ENCODE results near the gene SUPT6H. TPM values are rescaled to one million over a fixed set of nuclear protein-coding genes. Genes with fewer than 3 reads are reported as not detected.
"Not testable (repeated sequence)": the region's sequence is repeated elsewhere in the genome, so short reads cannot be mapped to it uniquely, and the experiment has no call there.

The SUPT6H gene
- polyA plus RNA-seq, 6 donors from 2014 or later, result 4.6 to 19.5 (median 7.4) TPM

GRCh38 chr17:28634206-28634865 is 27.7 kb upstream of the SUPT6H start:
- Mint-ChIP-seq H3K27me3 (no peaks in the 10 kb centered on the region), H3K4me3 (no peak overlapping the region), H3K27ac (no peak overlapping the region), H3K4me1 (peaks cover 15 to 17% (median 17%) of the 10 kb centered on the region in 3 donors), H3K36me3 (peaks cover 33 to 56% of the 10 kb centered on the region in 2 donors), H3K9me3 (no peaks in the 10 kb centered on the region)
- DNase-seq (no peak), ATAC-seq (ENCODE audit: low read depth in 2 of 2) (no peak)

GRCh38 chr17:28635506-28635905 is 26.5 kb upstream of the SUPT6H start:
- Mint-ChIP-seq H3K9me3 (no peaks in the 10 kb centered on the region), H3K27me3 (no peaks in the 10 kb centered on the region), H3K4me3 (no peak overlapping the region), H3K36me3 (peaks cover 38 to 65% of the 10 kb centered on the region in 2 donors), H3K27ac (no peak overlapping the region), H3K4me1 (peaks cover 17 to 20% (median 20%) of the 10 kb centered on the region in 3 donors)
- ATAC-seq (ENCODE audit: low read depth in 2 of 2) (no peak), DNase-seq (no peak)

DNA sequence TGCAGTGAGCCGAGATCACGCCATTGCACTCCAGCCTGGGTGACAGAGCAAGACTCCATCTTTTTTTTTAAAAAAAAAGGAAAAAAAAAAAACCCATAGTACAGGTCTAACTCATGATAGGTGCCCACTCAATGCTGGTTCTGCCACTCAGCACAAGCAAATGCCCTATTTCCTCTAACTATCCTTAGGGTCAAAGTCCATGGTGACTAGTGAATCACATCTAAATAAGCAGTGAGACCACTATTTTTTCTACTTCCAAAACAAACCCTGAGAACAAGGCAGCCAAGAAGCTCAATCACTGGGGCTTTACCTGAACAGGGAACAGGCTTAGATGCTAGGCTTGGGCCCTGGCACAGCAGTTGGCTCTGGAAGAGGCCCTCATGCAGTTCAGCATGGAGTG is 20.4 kb upstream of the SUPT6H start:
- ATAC-seq (ENCODE audit: low read depth in 2 of 2) (no peak), DNase-seq (no peak)
- H3K36me3 Mint-ChIP-seq, result peaks cover 29 to 38% of the 10 kb centered on the region in 2 donors
- H3K27ac Mint-ChIP-seq, result no peak overlapping the region
- peaks cover 32 to 40% (median 37%) of the 10 kb centered on the region in 3 donors for H3K4me1 Mint-ChIP-seq
- H3K27me3 Mint-ChIP-seq, result no peaks in the 10 kb centered on the region
- peak overlapping the region in 1 of 8 donors; percentile 36 for H3K4me3 Mint-ChIP-seq
- H3K9me3 Mint-ChIP-seq, result no peaks in the 10 kb centered on the region

DNA sequence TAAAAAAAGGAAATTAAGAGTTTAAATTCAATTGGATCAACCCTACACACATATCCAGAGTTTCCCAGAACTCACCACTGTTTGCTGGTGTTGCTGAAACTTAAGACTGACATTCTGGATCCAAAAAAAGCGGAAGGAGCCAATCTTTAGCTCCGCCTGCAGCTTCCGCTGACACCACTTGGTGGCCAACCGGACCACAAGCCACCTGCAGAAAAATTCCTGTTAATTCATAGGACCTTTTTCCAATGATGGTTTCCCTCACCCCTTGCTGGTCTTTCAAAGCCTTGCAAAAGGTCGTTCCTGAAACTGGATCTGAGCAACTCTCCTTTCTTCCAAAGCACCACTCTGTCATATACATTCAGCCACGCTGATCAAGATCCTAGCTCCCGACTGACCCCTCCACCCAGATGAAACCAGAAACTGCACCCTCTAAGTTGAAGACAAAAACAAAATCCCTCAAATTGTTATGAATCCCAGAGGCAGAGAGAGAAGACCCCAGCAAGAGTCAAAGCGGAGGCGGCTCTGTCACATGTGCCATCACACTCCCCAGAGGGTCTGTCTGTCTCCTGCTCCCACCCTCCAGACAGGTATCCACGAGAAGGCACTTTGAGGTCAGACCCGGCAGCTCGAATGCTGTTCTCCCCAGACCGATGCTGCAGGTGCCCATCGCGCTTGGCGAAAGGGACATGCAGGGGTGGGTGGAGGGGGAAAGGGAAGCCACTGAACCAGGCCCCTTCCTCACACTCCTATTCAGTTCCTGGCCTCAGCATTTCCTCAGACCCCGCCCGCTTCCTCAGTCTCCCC is 17.8 kb upstream of the SUPT6H start:
- H3K36me3 Mint-ChIP-seq, result peaks cover 12 to 21% of the 10 kb centered on the region in 2 donors
- H3K4me3 Mint-ChIP-seq, result peak overlapping the region; percentile 86 to 99 (median 94)
- peak overlapping the region; percentile 78 to 97 (median 92) for H3K27ac Mint-ChIP-seq
- H3K27me3 Mint-ChIP-seq, result no peaks in the 10 kb centered on the region
- H3K9me3 Mint-ChIP-seq, result no peaks in the 10 kb centered on the region
- H3K4me1 Mint-ChIP-seq, result peaks cover 35 to 50% (median 37%) of the 10 kb centered on the region in 3 donors
- ATAC-seq (ENCODE audit: low read depth in 2 of 2), result no peak
- peak; percentile 45 for DNase-seq

GRCh38 chr17:28644787-28645575 is 17.0 kb upstream of the SUPT6H start, which contains the start of gene BLTP2:
TSS of gene BLTP2 (minus strand) at chr17:28645158. CDS start at chr17:28645056, 102 bp downstream.
- peak; percentile 94 for DNase-seq
- Mint-ChIP-seq H3K4me1 (peaks cover 34 to 50% (median 35%) of the 10 kb centered on the region in 3 donors), H3K9me3 (no peaks in the 10 kb centered on the region), H3K27me3 (no peaks in the 10 kb centered on the region), H3K36me3 (peaks cover 7 to 18% of the 10 kb centered on the region in 2 donors), H3K4me3 (peak within 1 kb of the TSS; percentile 86 to 99 (median 94)), H3K27ac (peak within 1 kb of the TSS; percentile 90 to 98 (median 97))
- ATAC-seq (ENCODE audit: low read depth in 2 of 2), result peak; percentile 94 to 96

DNA sequence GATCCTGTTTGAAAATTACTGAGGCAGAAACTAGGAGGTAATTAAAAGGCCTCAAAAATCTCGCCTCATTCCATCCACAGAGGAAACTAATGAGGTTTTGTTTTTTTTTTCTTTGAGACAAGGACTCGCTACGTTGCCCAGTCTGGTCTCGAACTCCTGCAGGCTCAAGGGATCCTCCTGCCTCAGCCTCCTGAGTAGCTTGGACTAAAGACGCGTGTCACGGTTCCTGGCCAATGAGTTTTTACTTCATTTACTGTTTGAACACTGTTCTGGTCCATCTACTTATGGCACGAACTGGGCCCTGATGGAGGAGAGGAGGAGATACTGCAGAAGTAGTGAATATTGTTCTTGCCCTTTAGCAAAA is 16.4 kb upstream of the SUPT6H start:
- Mint-ChIP-seq H3K9me3 (no peaks in the 10 kb centered on the region), H3K4me3 (peak overlapping the region; percentile 86 to 99 (median 91)), H3K27ac (peak overlapping the region; percentile 90 to 98 (median 97)), H3K27me3 (no peaks in the 10 kb centered on the region), H3K36me3 (peaks cover 1 to 14% of the 10 kb centered on the region in 2 donors), H3K4me1 (peaks cover 30 to 47% (median 35%) of the 10 kb centered on the region in 3 donors)
- no peak for DNase-seq
- ATAC-seq (ENCODE audit: low read depth in 2 of 2), result no peak

DNA sequence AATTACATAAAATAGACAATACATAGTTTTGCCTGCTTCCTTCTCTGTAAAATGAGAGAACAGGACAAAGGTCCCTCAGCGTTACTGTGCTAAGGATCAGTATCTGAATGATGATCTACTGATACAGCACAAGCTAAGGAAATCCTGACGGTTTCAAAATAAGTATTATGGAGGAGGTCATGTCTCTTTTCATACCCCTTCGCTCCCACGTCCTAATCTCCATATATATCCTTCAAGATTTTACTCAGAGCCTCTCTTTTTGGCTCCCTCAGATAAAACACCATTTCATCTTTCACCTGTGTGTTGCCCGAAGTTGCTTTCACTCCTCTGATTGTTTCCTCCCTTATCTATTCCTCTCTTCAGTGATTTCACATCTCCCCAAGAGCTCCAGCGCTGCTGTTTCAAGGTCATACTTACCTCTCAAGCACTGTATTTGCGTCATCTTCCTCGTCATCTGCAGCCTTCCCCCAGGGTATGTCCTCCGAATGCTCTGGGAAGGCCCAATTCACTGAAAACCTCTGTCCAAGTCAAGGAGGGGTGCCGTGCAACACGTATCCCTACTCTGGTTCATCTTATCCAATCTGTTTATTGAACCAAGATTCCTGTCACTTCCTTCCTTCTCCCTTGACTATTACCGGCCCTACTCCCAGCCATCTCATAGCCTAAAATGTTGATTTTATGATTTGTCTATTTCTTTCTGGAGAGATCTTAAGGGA is 15.8 kb upstream of the SUPT6H start:
- Mint-ChIP-seq H3K27me3 (no peaks in the 10 kb centered on the region), H3K36me3 (peaks cover 0 to 14% of the 10 kb centered on the region in 2 donors), H3K27ac (peak overlapping the region; percentile 90 to 98 (median 97)), H3K4me3 (peak overlapping the region; percentile 86 to 99 (median 91)), H3K4me1 (peaks cover 30 to 47% (median 35%) of the 10 kb centered on the region in 3 donors), H3K9me3 (no peaks in the 10 kb centered on the region)
- no peak for DNase-seq
- ATAC-seq (ENCODE audit: low read depth in 2 of 2), result no peak

DNA sequence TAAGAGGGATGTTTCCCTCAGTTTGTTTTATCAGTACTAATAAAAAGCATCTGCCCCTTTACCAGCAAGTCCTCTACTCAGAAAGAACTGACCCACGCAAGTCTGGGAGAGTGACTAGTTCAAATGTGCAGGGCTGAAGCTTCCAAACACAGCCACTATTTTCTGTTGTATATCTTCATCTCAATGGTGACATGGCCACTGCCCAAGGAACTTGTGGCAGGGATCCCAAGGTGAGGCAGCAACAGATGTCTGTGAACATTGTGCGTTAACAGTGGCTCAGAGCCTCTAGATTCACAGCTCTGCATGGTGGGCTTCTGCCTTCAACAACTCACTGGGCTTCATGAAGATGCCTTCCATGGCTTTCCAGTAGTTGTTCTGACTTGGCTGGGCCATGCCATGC is 13.3 kb upstream of the SUPT6H start:
- Mint-ChIP-seq H3K4me3 (peak overlapping the region in 1 of 8 donors; percentile 12), H3K36me3 (peaks cover 0 to 9% of the 10 kb centered on the region in 2 donors), H3K27ac (peak overlapping the region in 1 of 6 donors; percentile 45), H3K27me3 (no peaks in the 10 kb centered on the region), H3K9me3 (no peaks in the 10 kb centered on the region), H3K4me1 (peaks cover 19 to 35% (median 24%) of the 10 kb centered on the region in 3 donors)
- ATAC-seq (ENCODE audit: low read depth in 2 of 2) (no peak), DNase-seq (no peak)

GRCh38 chr17:28655160-28655559 is 6.8 kb upstream of the SUPT6H start:
- Mint-ChIP-seq H3K27ac (no peak overlapping the region), H3K4me1 (peaks cover 8 to 16% (median 12%) of the 10 kb centered on the region in 3 donors), H3K9me3 (no peaks in the 10 kb centered on the region), H3K27me3 (no peaks in the 10 kb centered on the region), H3K36me3 (peaks cover 8% of the 10 kb centered on the region in 2 donors), H3K4me3 (no peak overlapping the region)
- DNase-seq (no peak), ATAC-seq (ENCODE audit: low read depth in 2 of 2) (no peak)

GRCh38 chr17:28657756-28658155 is 4.2 kb upstream of the SUPT6H start:
- no peak for ATAC-seq (ENCODE audit: low read depth in 2 of 2)
- no peaks in the 10 kb centered on the region for H3K9me3 Mint-ChIP-seq
- peaks cover 8% of the 10 kb centered on the region in 2 donors for H3K36me3 Mint-ChIP-seq
- DNase-seq, result no peak
- H3K4me3 Mint-ChIP-seq, result peak overlapping the region in 1 of 8 donors; percentile 61
- peaks cover 24 to 37% (median 32%) of the 10 kb centered on the region in 3 donors for H3K4me1 Mint-ChIP-seq
- H3K27ac Mint-ChIP-seq, result no peak overlapping the region
- no peaks in the 10 kb centered on the region for H3K27me3 Mint-ChIP-seq

DNA sequence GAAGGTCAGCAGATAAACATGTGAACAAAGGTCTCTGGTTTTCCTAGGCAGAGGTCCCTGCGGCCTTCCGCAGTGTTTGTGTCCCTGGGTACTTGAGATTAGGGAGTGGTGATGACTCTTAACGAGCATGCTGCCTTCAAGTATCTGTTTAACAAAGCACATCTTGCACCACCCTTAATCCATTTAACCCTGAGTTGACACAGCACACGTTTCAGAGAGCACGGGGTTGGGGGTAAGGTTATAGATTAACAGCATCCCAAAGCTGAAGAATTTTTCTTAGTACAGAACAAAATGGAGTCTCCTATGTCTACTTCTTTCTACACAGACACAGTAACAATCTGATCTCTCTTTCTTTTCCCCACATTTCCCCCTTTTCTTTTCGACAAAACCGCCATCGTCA is 3.7 kb upstream of the SUPT6H start:
- not testable (repeated sequence) for H3K27me3 Mint-ChIP-seq; H3K9me3 Mint-ChIP-seq; H3K27ac Mint-ChIP-seq; DNase-seq; H3K36me3 Mint-ChIP-seq; ATAC-seq (ENCODE audit: low read depth in 2 of 2)
- Mint-ChIP-seq H3K4me1 (peaks cover 30 to 43% (median 38%) of the 10 kb centered on the region in 3 donors), H3K4me3 (peak overlapping the region in 1 of 8 donors; percentile 61)

- H3K9me3 Mint-ChIP-seq; H3K36me3 Mint-ChIP-seq; H3K27ac Mint-ChIP-seq; DNase-seq; H3K27me3 Mint-ChIP-seq; ATAC-seq (ENCODE audit: low read depth in 2 of 2): not testable (repeated sequence)
- peaks cover 35 to 49% (median 44%) of the 10 kb centered on the region in 3 donors for H3K4me1 Mint-ChIP-seq
- peak overlapping the region in 1 of 8 donors; percentile 98 for H3K4me3 Mint-ChIP-seq
Measured at GRCh38 chr17:28658766-28659496, 3.1 kb upstream of the SUPT6H start.

All from naive B cell (primary cell).